HAP-1 (cell line): Measurements from ENCODE around the gene FBLN5.
"Not testable (repeated sequence)": the region's sequence is repeated elsewhere in the genome, so short reads cannot be mapped to it uniquely, and the experiment has no call there.

Source experiments
- DNase-seq, 2 experiments: peaks; one replicate each; pipeline ENCODE4 v3.0.0-alpha.2; 2016 to 2020; ENCODE audit warnings: low spot score in 2 of 2
- H3K27me3 ChIP-seq: fragments of 250-450 bp; sonication (Bioruptor Pico); 2 replicates; pipeline ENCODE4 v1.5.1; 2020; ENCODE audit warnings: low read depth, mild to moderate bottlenecking, moderate library complexity
- H3K36me3 ChIP-seq: fragments of 250-450 bp; sonication (Bioruptor Pico); replicated peaks from 2 replicates; pipeline ENCODE4 v1.5.1; 2020; ENCODE audit warnings: mild to moderate bottlenecking
- H3K4me1 ChIP-seq: fragments of 250-450 bp; sonication (Bioruptor Pico); 2 replicates; pipeline ENCODE4 v1.5.1; 2020; ENCODE audit warnings: mild to moderate bottlenecking
- H3K4me3 ChIP-seq: fragments of 250-450 bp; sonication (Bioruptor Pico); 2 replicates; pipeline ENCODE4 v1.5.1; 2020; ENCODE audit warnings: mild to moderate bottlenecking, moderate library complexity
- H3K9me3 ChIP-seq: fragments of 250-450 bp; sonication (Bioruptor Pico); 2 replicates; pipeline ENCODE4 v1.5.1; 2020; ENCODE audit warnings: mild to moderate bottlenecking, moderate library complexity
- in situ Hi-C: fragments of 300-500 bp; cut with MboI; formaldehyde crosslinking; loops from 3 replicates; pipeline ENCODE4 v1.14.3; 2020; ENCODE audit warnings: low sequenced_read_pairs, inconsistent platforms, mixed read lengths

FBLN5 gene

GRCh38 chr14:91878274-91878673 lies 69.2 kb downstream of the FBLN5 start:
- no peak overlapping the region for H3K4me3 ChIP-seq
- H3K9me3 ChIP-seq: no peaks in the 10 kb centered on the region
- in situ Hi-C loops: no loop called here
- H3K4me1 ChIP-seq: peaks cover 5% of the 10 kb centered on the region
- H3K27me3 ChIP-seq: no peaks in the 10 kb centered on the region
- H3K36me3 ChIP-seq: no peaks in the 10 kb centered on the region
- DNase-seq: no peak

DNA sequence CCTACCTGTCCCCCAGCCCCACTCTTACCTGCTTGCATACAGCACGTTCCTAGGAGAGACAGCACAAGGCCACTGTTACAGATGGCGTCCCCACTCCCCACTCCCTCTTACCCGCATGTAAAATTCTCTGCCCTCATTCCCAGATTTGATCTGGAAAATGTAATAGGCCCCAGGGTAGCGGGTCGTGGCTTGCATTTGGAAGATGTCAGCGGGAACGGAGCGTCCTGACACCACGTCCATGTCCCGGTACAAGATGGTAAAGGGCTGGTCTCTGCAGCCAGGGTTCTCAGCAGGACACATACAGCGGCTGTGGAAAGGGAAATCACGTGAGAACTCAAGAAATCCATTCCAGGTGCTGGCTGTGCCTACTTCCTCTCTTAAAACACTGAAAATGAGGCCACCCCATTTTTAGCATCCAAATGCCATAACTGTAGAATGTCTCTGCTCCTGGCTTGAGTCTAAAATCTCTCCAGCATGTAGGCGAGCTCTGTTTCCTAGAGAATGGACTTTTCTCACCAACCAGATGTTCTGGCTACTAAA lies 70.0 kb downstream of the FBLN5 start:
- Histone ChIP-seq H3K9me3 (no peaks in the 10 kb centered on the region), H3K4me1 (peaks cover 5% of the 10 kb centered on the region), H3K36me3 (no peaks in the 10 kb centered on the region), H3K4me3 (no peak overlapping the region), H3K27me3 (no peaks in the 10 kb centered on the region)
- DNase-seq: no peak
- in situ Hi-C loops: no loop called here

DNA sequence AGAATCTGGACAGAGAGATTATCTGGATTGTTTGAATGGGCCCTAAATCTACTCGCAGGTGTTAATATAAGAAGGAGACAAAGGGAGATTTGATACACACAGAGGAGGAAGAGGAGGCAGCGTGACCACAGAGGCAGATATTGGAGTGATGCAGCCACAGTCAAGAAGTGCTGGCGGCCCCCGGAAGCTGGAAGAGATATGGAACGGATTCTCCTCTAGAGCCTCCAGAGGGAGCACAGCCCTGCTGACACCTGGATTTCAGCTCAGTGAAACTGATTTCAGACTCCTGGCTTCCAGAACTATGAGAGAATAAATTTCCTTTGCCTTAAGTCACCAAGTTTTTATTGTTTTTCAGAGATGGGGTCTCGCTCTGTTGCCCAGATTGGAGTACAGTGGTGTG lies 71.0 kb downstream of the FBLN5 start:
- DNase-seq: no peak
- Histone ChIP-seq H3K9me3 (no peaks in the 10 kb centered on the region), H3K4me3 (no peak overlapping the region), H3K4me1 (peaks cover 5% of the 10 kb centered on the region), H3K36me3 (no peaks in the 10 kb centered on the region), H3K27me3 (no peaks in the 10 kb centered on the region)
- in situ Hi-C loops: no loop called here

DNA sequence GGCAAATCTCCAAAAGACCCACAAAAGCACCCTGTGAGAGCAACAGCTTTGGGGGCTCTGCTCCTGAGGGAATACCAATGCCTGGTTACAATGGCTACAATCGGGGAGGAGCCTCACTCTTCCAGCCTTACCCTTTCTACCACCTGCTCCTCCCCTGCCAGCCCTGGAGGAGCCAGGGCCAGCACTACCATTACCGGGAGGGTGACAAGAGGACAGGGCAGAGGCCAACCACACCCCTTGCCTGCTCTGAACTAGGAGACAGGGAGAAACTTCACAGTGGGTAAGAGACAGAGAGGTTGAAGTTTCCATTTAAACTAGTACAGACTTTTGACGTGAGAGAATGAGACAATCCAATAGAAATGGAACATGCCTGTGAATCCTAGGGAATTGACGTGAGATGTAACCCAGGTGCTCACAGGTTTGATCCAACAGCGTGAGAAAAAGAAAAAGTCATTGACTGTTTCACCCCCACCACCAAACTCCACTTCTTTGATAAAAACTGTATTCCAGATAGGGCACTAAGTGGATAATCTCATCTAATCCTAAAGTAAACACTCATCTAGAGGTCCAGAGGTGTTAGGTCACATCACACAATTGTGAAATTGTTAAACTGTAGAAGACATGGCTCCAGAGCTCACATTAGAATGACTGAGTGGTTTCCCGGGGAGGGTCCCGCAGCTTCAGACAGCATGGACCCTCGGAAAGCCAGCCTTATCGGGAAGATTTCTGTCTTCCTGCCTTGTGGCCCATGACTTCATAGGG lies 71.8 kb downstream of the FBLN5 start:
- Histone ChIP-seq H3K27me3 (no peaks in the 10 kb centered on the region), H3K4me1 (peaks cover 5% of the 10 kb centered on the region), H3K4me3 (no peak overlapping the region), H3K36me3 (no peaks in the 10 kb centered on the region), H3K9me3 (no peaks in the 10 kb centered on the region)
- in situ Hi-C loops: no loop called here
- peak in 1 of 2 experiments; percentile 31 for DNase-seq

DNA sequence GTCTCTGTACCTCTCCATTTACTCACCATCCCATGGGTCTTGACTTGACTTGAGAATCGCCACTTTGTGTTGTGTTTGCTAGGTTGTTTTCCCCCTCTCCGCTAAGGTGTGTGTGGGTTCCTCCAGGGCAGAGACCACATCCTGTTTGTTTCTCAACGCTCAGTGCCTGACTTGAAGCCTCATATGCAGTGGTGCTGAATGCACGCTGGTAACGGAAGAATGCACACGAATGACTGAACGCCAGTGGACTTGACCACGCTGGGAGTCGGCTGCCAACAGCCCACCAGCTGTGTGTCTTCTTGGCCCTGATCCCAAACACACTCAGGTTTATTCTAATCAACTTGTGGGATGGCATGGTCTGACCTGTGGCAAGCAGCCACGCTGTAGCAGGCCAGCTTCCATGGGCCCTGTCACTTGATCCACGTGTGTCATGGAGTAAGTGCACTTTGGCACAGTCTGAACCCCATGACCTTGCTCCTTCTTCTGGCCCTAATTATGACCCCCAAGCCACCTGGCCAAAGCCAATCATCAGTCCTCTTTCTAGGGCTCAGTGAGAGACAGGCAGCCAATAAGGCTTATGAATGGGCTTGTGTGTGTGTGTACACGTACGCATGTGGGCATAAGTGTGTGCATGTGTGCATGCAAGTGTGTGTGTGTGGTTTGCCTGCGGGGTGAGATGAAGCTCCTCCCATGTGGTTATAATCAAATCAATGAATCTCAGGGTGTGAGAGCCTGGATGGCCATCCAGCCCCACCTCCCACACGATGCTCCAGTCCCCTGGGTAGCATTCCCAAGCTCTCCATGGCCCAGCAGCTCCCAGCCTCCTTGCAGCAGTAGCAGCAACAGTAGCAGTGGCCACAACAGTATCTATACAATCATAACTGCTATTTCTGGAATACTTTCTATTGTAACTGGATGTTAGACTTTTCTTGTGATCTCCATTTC lies 73.8 kb downstream of the FBLN5 start:
- DNase-seq: no peak
- H3K36me3 ChIP-seq: no peaks in the 10 kb centered on the region
- H3K9me3 ChIP-seq: no peaks in the 10 kb centered on the region
- peaks cover 5% of the 10 kb centered on the region for H3K4me1 ChIP-seq
- H3K4me3 ChIP-seq: no peak overlapping the region
- in situ Hi-C loops: no loop called here
- H3K27me3 ChIP-seq: no peaks in the 10 kb centered on the region

DNA sequence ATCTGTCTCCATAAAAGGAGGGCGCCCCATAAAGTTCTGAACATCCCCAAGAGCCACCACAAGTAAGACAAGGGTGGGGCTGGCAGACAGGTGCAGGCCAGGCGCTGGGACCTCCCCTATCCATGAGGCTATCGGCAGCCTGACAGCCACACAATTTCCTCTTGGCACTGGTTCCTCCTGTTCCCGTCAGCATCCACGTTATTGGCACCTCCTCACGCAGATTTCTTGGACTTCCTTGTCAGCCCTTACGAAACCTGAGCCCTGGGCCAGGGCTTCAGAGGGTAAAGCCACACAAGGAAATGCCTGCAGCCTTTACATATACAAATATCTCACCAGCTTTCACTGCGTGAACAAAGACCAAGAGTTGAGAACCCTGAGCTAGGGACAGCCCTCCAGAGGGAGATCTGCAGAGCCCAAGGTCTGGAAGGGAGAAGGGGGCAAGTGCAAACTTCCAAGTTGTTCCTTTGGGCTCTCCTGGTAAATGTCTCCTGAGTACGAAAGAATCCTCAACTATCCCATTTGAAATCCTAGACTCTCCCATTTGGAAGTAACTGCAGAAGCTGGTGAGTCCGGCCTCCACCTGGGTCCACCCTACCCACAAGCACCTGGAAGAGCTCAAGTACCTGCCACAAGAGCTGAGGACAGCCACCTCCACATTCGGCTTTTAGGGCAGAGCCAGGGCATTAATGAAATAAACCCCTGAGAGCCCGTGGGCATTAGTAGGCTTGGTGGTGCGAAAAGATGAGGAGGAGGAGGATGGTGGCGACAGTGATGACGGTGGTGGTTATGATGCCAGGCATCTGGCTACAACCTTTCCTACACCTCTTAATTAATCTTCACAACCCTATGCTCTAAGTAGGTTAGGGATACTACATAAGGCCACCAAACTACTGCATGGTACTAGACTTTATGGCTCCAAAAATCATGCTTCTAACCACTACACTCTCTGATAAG lies 74.7 kb downstream of the FBLN5 start:
- Histone ChIP-seq H3K27me3 (no peaks in the 10 kb centered on the region), H3K9me3 (no peaks in the 10 kb centered on the region), H3K36me3 (no peaks in the 10 kb centered on the region), H3K4me3 (no peak overlapping the region), H3K4me1 (peaks cover 5% of the 10 kb centered on the region)
- no peak for DNase-seq
- in situ Hi-C loops: no loop called here

DNA sequence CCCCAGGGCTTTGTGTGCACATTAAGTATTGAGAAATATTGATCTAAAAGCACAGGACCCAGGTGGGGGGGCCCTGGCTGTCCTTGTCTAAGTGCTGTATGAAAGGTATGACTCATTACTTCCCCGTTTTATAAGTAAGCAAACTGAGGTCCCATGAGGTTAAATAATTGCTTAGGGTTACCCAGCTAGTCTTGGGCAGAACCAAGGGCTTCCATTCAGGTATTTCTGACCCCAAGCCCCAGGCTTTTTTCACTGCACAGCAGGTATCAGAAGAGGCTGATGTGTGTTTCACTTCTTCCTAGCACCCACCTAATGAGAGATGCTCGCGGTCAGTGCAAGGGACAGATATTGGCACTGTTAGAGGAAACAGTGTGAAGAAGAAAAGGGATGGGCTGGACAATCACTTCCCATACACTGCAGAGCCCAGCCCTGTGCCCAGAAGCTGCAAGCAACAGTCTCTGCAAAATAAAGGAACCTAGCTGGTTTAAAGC lies 75.4 kb downstream of the FBLN5 start:
- in situ Hi-C loops: no loop called here
- Histone ChIP-seq H3K27me3 (no peaks in the 10 kb centered on the region), H3K36me3 (no peaks in the 10 kb centered on the region), H3K9me3 (no peaks in the 10 kb centered on the region), H3K4me1 (peaks cover 5% of the 10 kb centered on the region), H3K4me3 (no peak overlapping the region)
- DNase-seq: no peak

DNA sequence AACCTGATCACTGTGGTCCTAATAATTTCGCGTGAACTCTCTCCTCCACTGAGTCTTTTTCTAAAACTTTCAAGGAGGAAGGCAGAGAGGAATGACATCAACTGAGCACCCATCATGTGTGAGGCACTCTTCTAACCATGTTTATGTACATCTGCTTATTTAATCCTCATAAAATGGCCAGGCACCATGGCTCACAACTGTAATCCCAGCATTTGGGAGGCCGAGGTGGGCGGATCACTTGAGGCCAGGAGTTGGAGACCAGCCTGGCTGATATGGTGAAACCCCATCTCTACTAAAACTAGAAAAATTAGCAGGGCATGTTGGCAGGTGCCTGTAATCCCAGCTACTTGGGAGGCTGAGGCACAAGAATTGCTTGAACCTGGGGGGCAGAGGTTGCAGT lies 76.1 kb downstream of the FBLN5 start:
- H3K4me3 ChIP-seq, H3K4me1 ChIP-seq, H3K27me3 ChIP-seq, in situ Hi-C loops, H3K36me3 ChIP-seq, H3K9me3 ChIP-seq, DNase-seq: not testable (repeated sequence)

DNA sequence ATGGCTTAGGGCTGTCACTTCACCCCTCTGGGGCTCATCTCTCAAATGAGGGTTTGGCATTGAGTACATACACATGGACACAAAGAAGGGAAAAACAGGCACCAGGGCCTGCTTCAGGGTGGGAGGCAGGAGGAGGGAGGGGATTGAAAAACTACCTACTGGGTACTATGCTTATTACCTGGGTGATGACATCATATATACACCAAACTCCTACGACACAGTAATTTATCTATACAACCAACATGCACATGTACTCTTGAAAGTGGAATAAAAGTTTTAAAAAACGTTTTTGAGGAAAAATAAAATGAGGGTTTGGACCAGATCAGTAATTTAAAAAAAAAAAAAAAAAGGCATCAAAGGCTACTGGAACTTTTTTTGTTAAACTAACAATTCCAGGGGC lies 76.6 kb downstream of the FBLN5 start:
- no peaks in the 10 kb centered on the region for H3K27me3 ChIP-seq
- in situ Hi-C loops: no loop called here
- H3K9me3 ChIP-seq: no peaks in the 10 kb centered on the region
- DNase-seq: no peak
- H3K4me1 ChIP-seq: peaks cover 3% of the 10 kb centered on the region
- H3K36me3 ChIP-seq: no peaks in the 10 kb centered on the region
- H3K4me3 ChIP-seq: no peak overlapping the region

GRCh38 chr14:91870001-91870400 lies 77.5 kb downstream of the FBLN5 start:
- H3K36me3 ChIP-seq: no peaks in the 10 kb centered on the region
- no peaks in the 10 kb centered on the region for H3K9me3 ChIP-seq
- H3K4me3 ChIP-seq: no peak overlapping the region
- in situ Hi-C loops: no loop called here
- H3K27me3 ChIP-seq: no peaks in the 10 kb centered on the region
- no peak for DNase-seq
- no peaks in the 10 kb centered on the region for H3K4me1 ChIP-seq

GRCh38 chr14:91869556-91869955 lies 77.9 kb downstream of the FBLN5 start:
- H3K4me1 ChIP-seq: no peaks in the 10 kb centered on the region
- in situ Hi-C loops: no loop called here
- H3K4me3 ChIP-seq: no peak overlapping the region
- DNase-seq: no peak
- H3K27me3 ChIP-seq: no peaks in the 10 kb centered on the region
- H3K36me3 ChIP-seq: no peaks in the 10 kb centered on the region
- H3K9me3 ChIP-seq: no peaks in the 10 kb centered on the region

- Histone ChIP-seq H3K36me3 (no peaks in the 10 kb centered on the region), H3K9me3 (no peaks in the 10 kb centered on the region), H3K4me3 (no peak within 1 kb of the TSS), H3K4me1 (no peaks in the 10 kb centered on the region), H3K27me3 (no peaks in the 10 kb centered on the region)
- DNase-seq: no peak
- in situ Hi-C loops: no loop called here
Observed at GRCh38 chr14:91867316-91867988, 80.0 kb downstream of the FBLN5 start, which contains the start of gene TC2N. Gene TC2N (minus strand): TSS chr14:91867536. CDS start chr14:91813769, 53,767 bp downstream.
